ENCODE data around the gene DNASE1L2.
"Not testable (repeated sequence)": the region's sequence is repeated elsewhere in the genome, so short reads cannot be mapped to it uniquely, and the experiment has no call there.

The DNASE1L2 gene

GRCh38 chr16:2260250-2260649, 24.0 kb downstream of the DNASE1L2 start:
- no peak for DNase-seq (ENCODE audit: extremely low read depth, insufficient read length)
- H3K4me3 ChIP-seq (replicated peaks; ENCODE audit: low read depth, low read length): no peak overlapping the region
- TF ChIP-seq CTCF (IDR thresholded peaks at IDR 0.05; ENCODE audit: insufficient read depth, low read length, poor library complexity, severe bottlenecking): no peak

GRCh38 chr16:2263026-2263425, 26.8 kb downstream of the DNASE1L2 start:
- H3K4me3 ChIP-seq (replicated peaks; ENCODE audit: low read depth, low read length); DNase-seq (ENCODE audit: extremely low read depth, insufficient read length); H3K27me3 ChIP-seq (replicated peaks; ENCODE audit: control insufficient read depth, insufficient read depth, low read length): not testable (repeated sequence)
- H3K36me3 ChIP-seq (ENCODE audit: control insufficient read depth, insufficient read depth, low read length): peaks cover 29% of the 10 kb centered on the region

More at GRCh38 chr16:2260250-2260649, 24.0 kb downstream of the DNASE1L2 start:
- no peaks in the 10 kb centered on the region for H3K27me3 ChIP-seq (replicated peaks; ENCODE audit: control insufficient read depth, insufficient read depth, low read length)
- H3K36me3 ChIP-seq (ENCODE audit: control insufficient read depth, insufficient read depth, low read length): peaks cover 45% of the 10 kb centered on the region

- H3K4me3 ChIP-seq (replicated peaks; ENCODE audit: low read depth, low read length): peak overlapping the region; percentile 86
- H3K36me3 ChIP-seq (ENCODE audit: control insufficient read depth, insufficient read depth, low read length): peaks cover 22% of the 10 kb centered on the region
- not testable (repeated sequence) for H3K27me3 ChIP-seq (replicated peaks; ENCODE audit: control insufficient read depth, insufficient read depth, low read length); DNase-seq (ENCODE audit: extremely low read depth, insufficient read length)
These were observed 30.6 kb downstream of the DNASE1L2 start for GRCh38 chr16:2266887-2267286.

GRCh38 chr16:2267505-2267912, 31.3 kb downstream of the DNASE1L2 start:
- H3K27me3 ChIP-seq (replicated peaks; ENCODE audit: control insufficient read depth, insufficient read depth, low read length); DNase-seq (ENCODE audit: extremely low read depth, insufficient read length): not testable (repeated sequence)
- Histone ChIP-seq H3K36me3 (ENCODE audit: control insufficient read depth, insufficient read depth, low read length) (peaks cover 16% of the 10 kb centered on the region), H3K4me3 (replicated peaks; ENCODE audit: low read depth, low read length) (peak overlapping the region; percentile 86)

- no peak for TF ChIP-seq CTCF (IDR thresholded peaks at IDR 0.05; ENCODE audit: insufficient read depth, low read length, poor library complexity, severe bottlenecking)
- peak; percentile 99 for DNase-seq (ENCODE audit: extremely low read depth, insufficient read length)
These were observed 31.8 kb downstream of the DNASE1L2 start, which contains the start of gene RNPS1 for GRCh38 chr16:2267913-2268666. Gene RNPS1 (minus strand): TSS chr16:2268126. CDS start chr16:2264643, 3,483 bp downstream.

GRCh38 chr16:2270070-2270462, 33.8 kb downstream of the DNASE1L2 start:
- DNase-seq (ENCODE audit: extremely low read depth, insufficient read length): no peak
- Histone ChIP-seq H3K36me3 (ENCODE audit: control insufficient read depth, insufficient read depth, low read length) (peaks cover 2% of the 10 kb centered on the region; the same call in 1 of the 2 replicates), H3K27me3 (replicated peaks; ENCODE audit: control insufficient read depth, insufficient read depth, low read length) (no peaks in the 10 kb centered on the region), H3K4me3 (replicated peaks; ENCODE audit: low read depth, low read length) (no peak overlapping the region)
- no peak for TF ChIP-seq CTCF (IDR thresholded peaks at IDR 0.05; ENCODE audit: insufficient read depth, low read length, poor library complexity, severe bottlenecking)

More at GRCh38 chr16:2267913-2268666, 31.8 kb downstream of the DNASE1L2 start, which contains the start of gene RNPS1:
- Histone ChIP-seq H3K4me3 (replicated peaks; ENCODE audit: low read depth, low read length) (peak within 1 kb of the TSS; percentile 86), H3K27me3 (replicated peaks; ENCODE audit: control insufficient read depth, insufficient read depth, low read length) (no peaks in the 10 kb centered on the region), H3K36me3 (ENCODE audit: control insufficient read depth, insufficient read depth, low read length) (peaks cover 13% of the 10 kb centered on the region)

- DNase-seq (ENCODE audit: extremely low read depth, insufficient read length): no peak
- no peaks in the 10 kb centered on the region for H3K27me3 ChIP-seq (replicated peaks; ENCODE audit: control insufficient read depth, insufficient read depth, low read length)
- no peak for TF ChIP-seq CTCF (IDR thresholded peaks at IDR 0.05; ENCODE audit: insufficient read depth, low read length, poor library complexity, severe bottlenecking)
- H3K4me3 ChIP-seq (replicated peaks; ENCODE audit: low read depth, low read length): no peak overlapping the region
- H3K36me3 ChIP-seq (ENCODE audit: control insufficient read depth, insufficient read depth, low read length): peaks cover 2% of the 10 kb centered on the region; the same call in 1 of the 2 replicates
These were observed 34.6 kb downstream of the DNASE1L2 start for GRCh38 chr16:2270588-2271470.

Data from GM06990 (cell line).